Measurements from ENCODE around the gene LRMDA. TPM values are rescaled to one million over a fixed set of nuclear protein-coding genes. Genes with fewer than 3 reads are reported as not detected.

LRMDA gene
- total and polyA plus RNA-seq, 12 donors, result 30.7 to 132 (median 78.1) TPM

DNA sequence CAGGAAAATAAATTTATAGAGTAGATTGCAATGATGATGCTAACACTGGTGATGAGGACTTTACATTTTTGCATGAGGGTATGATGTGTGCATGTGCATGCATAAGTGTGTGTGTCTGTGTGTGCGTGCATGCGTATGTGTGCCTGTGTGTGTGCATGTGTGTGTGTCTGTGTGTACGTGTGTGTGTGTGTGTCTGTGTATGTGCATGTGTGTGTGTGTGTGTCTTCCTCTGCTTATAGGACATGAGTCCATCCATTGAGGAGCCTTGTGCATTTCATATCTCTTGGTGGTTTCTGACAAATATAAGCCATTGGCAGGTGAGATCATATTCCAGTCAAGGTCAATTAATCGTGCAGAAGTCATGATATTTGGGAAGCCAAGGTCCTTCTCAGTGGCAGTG lies 277.8 kb downstream of the LRMDA start:
- Histone ChIP-seq H3K27me3 (no peaks in the 10 kb centered on the region), H3K9me3 (replicated peaks in 1 of 3) (no peaks in the 10 kb centered on the region), H3K4me1 (replicated peaks in 1 of 2) (no peaks in the 10 kb centered on the region), H3K36me3 (replicated peaks in 1 of 2) (no peaks in the 10 kb centered on the region), H3K27ac (no peak overlapping the region), H3K4me3 (no peak overlapping the region)
- DNase-seq, result no peak
- WGBS, 4 donors, result 80 to 89% (median 86%) methylated on average over 4 of the region's 4 CpGs
- intact Hi-C loops (cut with DNase I), result no loop called here
- no peak for TF ChIP-seq POLR2A (IDR thresholded peaks at IDR 0.05)
- TF ChIP-seq, protein P1, sequence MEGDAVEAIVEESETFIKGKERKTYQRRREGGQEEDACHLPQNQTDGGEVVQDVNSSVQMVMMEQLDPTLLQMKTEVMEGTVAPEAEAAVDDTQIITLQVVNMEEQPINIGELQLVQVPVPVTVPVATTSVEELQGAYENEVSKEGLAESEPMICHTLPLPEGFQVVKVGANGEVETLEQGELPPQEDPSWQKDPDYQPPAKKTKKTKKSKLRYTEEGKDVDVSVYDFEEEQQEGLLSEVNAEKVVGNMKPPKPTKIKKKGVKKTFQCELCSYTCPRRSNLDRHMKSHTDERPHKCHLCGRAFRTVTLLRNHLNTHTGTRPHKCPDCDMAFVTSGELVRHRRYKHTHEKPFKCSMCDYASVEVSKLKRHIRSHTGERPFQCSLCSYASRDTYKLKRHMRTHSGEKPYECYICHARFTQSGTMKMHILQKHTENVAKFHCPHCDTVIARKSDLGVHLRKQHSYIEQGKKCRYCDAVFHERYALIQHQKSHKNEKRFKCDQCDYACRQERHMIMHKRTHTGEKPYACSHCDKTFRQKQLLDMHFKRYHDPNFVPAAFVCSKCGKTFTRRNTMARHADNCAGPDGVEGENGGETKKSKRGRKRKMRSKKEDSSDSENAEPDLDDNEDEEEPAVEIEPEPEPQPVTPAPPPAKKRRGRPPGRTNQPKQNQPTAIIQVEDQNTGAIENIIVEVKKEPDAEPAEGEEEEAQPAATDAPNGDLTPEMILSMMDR (IDR thresholded peaks at IDR 0.05), result no peak

DNA sequence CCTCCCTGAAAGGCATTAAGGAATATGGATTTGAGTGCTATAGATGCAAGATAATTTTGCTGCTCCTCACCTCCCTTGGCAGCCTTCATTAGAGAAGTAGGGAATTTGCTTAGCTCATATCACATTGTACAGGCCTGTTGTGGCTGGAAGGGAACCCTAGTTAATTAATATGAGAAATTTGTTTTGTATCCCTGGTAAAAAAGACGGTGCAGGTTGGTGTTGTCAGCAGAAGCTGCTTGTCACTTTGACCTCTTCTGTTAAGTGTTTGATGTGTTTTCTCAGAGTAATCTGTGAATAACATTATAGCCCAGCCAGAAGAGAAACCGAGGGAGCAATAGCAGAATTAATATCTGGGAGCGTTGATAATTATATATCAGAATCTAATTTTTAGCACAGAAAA lies 278.4 kb downstream of the LRMDA start:
- DNase-seq, result no peak
- Histone ChIP-seq H3K9me3 (replicated peaks in 1 of 3) (no peaks in the 10 kb centered on the region), H3K4me3 (no peak overlapping the region), H3K27ac (no peak overlapping the region), H3K36me3 (replicated peaks in 1 of 2) (no peaks in the 10 kb centered on the region), H3K27me3 (no peaks in the 10 kb centered on the region), H3K4me1 (replicated peaks in 1 of 2) (no peaks in the 10 kb centered on the region)
- WGBS, 4 donors, result 92 to 97% (median 95%) methylated on average over 3 of the region's 3 CpGs
- intact Hi-C loops (cut with DNase I), result no loop called here
- no peak for TF ChIP-seq POLR2A (IDR thresholded peaks at IDR 0.05)
- TF ChIP-seq, protein P1 (IDR thresholded peaks at IDR 0.05), result no peak

DNA sequence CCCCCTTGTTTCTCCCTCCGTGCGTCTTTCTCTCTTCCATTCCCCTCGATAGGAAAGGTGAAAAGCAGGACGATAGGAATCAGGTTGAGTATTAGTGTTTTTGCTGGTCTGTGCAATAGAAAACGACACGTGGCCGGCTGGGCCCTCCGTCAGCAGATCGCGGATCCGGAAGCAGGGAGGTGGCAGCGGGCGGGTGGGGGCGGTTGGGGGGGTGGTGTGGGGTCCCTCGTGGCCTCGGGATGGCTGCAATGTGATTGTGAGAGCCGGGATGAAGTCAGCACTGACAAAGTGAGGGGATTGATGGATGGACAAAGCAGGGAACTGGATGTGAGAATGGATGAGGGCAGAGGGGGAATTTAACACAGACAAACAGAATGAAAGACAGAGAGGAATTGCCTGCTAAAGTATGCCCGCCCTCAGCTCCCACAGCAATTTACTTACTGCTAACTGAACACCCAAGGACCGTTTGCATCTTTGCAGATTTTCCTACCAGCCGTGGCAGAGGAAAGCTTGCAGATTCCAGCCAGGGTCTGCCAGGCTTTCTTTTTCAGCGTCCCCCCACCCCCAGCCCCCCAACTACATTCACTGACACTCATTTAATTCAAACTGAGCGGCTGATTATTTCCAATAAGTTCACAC lies 280.9 kb downstream of the LRMDA start:
- H3K4me1 ChIP-seq (replicated peaks in 1 of 2), result no peaks in the 10 kb centered on the region
- TF ChIP-seq, protein P1 (IDR thresholded peaks at IDR 0.05), result no peak
- no peak for TF ChIP-seq POLR2A (IDR thresholded peaks at IDR 0.05)
- DNase-seq, result no peak
- no peak overlapping the region for H3K27ac ChIP-seq
- H3K27me3 ChIP-seq, result no peaks in the 10 kb centered on the region
- H3K4me3 ChIP-seq, result no peak overlapping the region
- no peaks in the 10 kb centered on the region for H3K9me3 ChIP-seq (replicated peaks in 1 of 3)
- no peaks in the 10 kb centered on the region for H3K36me3 ChIP-seq (replicated peaks in 1 of 2)
- WGBS, 4 donors, result 63 to 71% (median 66%) methylated on average over 22 of the region's 22 CpGs
- intact Hi-C loops (cut with DNase I), result no loop called here

- TF ChIP-seq, protein P1 (IDR thresholded peaks at IDR 0.05), result no peak
- no peak for TF ChIP-seq POLR2A (IDR thresholded peaks at IDR 0.05)
- no peak for DNase-seq
- intact Hi-C loops (cut with DNase I), result loop anchor here in 1 of 2 donors (5.0 kb wide), 1 partner anchor 576 kb away; no protein-coding TSS in a partner anchor
- Histone ChIP-seq H3K9me3 (replicated peaks in 1 of 3) (no peaks in the 10 kb centered on the region), H3K27me3 (no peaks in the 10 kb centered on the region), H3K36me3 (replicated peaks in 1 of 2) (no peaks in the 10 kb centered on the region), H3K4me3 (no peak overlapping the region), H3K4me1 (replicated peaks in 1 of 2) (no peaks in the 10 kb centered on the region), H3K27ac (no peak overlapping the region)
- 78 to 95% (median 87%) methylated on average over 3 of the region's 3 CpGs for WGBS, 4 donors
Observed at GRCh38 chr10:75716506-75716905, 285.1 kb downstream of the LRMDA start.

Data from adrenal gland (tissue), 12 donors.